ENCODE data around the gene ZSWIM6.

GRCh38 chr5:61308712-61309111 is 23.3 kb upstream of the ZSWIM6 start:
- TF ChIP-seq CTCF (IDR thresholded peaks at IDR 0.05 in 4 of 5, conservative IDR thresholded peaks at IDR 0.05 in 1 of 5) (no peak), POLR2A (IDR thresholded peaks at IDR 0.05) (no peak)
